ENCODE results near the gene CDC42SE2.
"Not testable (repeated sequence)": the region's sequence is repeated elsewhere in the genome, so short reads cannot be mapped to it uniquely, and the experiment has no call there.

The CDC42SE2 gene

GRCh38 chr5:131276072-131276471 lies 12.2 kb downstream of the CDC42SE2 start:
- no peak for DNase-seq (ENCODE audit: low read depth)
- TF ChIP-seq, protein P1, sequence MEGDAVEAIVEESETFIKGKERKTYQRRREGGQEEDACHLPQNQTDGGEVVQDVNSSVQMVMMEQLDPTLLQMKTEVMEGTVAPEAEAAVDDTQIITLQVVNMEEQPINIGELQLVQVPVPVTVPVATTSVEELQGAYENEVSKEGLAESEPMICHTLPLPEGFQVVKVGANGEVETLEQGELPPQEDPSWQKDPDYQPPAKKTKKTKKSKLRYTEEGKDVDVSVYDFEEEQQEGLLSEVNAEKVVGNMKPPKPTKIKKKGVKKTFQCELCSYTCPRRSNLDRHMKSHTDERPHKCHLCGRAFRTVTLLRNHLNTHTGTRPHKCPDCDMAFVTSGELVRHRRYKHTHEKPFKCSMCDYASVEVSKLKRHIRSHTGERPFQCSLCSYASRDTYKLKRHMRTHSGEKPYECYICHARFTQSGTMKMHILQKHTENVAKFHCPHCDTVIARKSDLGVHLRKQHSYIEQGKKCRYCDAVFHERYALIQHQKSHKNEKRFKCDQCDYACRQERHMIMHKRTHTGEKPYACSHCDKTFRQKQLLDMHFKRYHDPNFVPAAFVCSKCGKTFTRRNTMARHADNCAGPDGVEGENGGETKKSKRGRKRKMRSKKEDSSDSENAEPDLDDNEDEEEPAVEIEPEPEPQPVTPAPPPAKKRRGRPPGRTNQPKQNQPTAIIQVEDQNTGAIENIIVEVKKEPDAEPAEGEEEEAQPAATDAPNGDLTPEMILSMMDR (IDR thresholded peaks at IDR 0.05; ENCODE audit: low read depth, low read length, missing control alignments), result no peak
- no peak overlapping the region; the same call in 1 of the 2 replicates for H3K4me3 ChIP-seq (ENCODE audit: low read depth, low read length)

GRCh38 chr5:131277447-131277846 lies 13.6 kb downstream of the CDC42SE2 start:
- no peak for DNase-seq (ENCODE audit: low read depth)
- H3K4me3 ChIP-seq (ENCODE audit: low read depth, low read length), result no peak overlapping the region
- TF ChIP-seq, protein P1 (IDR thresholded peaks at IDR 0.05; ENCODE audit: low read depth, low read length, missing control alignments), result no peak

DNA sequence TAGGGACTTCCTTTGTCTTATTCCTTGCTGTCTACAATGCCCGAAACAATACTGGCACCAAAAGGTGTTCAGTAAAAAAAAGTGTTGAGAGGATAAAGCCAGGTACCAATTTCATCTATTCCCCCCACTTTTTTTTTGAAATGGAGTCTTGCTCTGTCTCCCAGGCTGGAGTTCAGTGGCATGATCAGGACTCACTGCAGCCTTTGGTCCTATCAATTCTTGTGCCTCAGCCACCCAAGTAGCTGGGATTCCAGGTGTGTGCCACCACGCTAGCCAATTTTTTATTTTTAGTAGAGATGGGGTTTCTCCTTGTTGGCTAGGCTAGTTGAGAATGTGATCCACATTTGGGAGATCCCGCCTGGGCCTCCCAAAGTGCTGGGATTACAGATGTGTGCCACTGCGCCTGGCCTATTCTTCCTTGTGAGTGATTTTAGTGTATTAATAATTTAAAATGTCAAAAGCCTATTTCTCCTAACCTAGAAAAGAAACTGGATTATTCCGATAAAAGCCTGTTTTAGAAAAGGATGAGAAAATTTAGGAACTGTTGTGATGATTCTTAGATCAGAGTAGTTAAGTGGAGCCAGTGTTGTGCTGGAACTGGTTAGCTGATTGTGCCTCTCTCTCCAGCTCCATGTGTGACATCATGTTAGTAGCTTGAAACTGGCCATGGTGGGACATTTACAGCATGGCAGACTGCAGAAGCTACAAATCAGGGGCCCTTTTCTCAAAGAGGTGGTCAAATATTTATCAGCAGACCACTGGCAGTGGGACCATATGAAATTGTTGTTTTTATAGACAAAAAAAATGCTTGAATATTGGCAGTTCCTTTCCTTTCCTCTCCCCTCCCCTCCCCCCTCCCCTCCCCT lies 14.3 kb downstream of the CDC42SE2 start:
- DNase-seq (ENCODE audit: low read depth), result no peak
- H3K4me3 ChIP-seq (ENCODE audit: low read depth, low read length), result no peak overlapping the region
- TF ChIP-seq, protein P1 (IDR thresholded peaks at IDR 0.05; ENCODE audit: low read depth, low read length, missing control alignments), result no peak

- H3K4me3 ChIP-seq (ENCODE audit: low read depth, low read length); DNase-seq (ENCODE audit: low read depth): not testable (repeated sequence)
Measured at GRCh38 chr5:131278741-131279124, 14.9 kb downstream of the CDC42SE2 start.

DNA sequence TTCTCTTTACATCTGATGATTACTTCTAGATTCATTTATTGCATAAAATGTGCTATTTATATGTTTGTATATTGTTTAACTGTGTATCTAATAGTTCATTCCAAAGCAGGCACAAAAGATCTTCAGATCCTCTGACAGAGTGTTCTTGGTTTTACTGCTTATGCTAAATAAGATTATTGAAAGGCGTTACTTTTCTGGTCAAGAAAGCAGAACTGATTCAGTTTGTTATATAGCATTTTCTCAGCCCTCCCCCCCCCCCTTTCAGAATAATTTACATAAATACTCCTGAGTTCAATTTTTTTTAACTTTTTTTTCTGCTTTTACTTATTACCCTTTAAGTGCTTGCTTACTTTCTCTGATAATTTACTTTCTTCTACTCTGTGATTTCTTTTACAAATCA lies 15.4 kb downstream of the CDC42SE2 start:
- peak overlapping the region; percentile 22; the same call in 1 of the 2 replicates for H3K4me3 ChIP-seq (ENCODE audit: low read depth, low read length)
- TF ChIP-seq, protein P1 (IDR thresholded peaks at IDR 0.05; ENCODE audit: low read depth, low read length, missing control alignments), result no peak
- DNase-seq (ENCODE audit: low read depth), result no peak

DNA sequence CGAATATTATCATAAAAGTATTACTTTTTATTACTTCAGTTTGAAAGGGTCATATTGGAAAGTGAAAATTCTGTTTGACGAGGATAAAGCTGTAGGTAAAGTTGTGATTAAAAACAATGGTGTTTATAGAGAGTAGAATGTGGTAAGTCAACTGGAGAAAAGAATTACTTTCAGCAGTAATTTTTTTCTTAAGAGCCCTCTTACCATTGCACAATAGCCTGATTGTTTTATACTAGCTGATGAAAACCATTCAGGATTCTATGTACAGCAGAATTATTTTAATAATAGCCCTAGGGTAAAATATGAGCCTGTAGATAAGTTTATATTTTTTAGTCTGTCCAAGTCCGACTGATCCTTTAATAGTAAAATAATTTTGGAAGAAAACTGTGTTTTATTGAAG lies 16.6 kb downstream of the CDC42SE2 start:
- no peak for DNase-seq (ENCODE audit: low read depth)
- TF ChIP-seq, protein P1 (IDR thresholded peaks at IDR 0.05; ENCODE audit: low read depth, low read length, missing control alignments), result no peak
- H3K4me3 ChIP-seq (ENCODE audit: low read depth, low read length), result no peak overlapping the region

GRCh38 chr5:131281133-131281867 lies 17.4 kb downstream of the CDC42SE2 start:
- TF ChIP-seq, protein P1 (IDR thresholded peaks at IDR 0.05; ENCODE audit: low read depth, low read length, missing control alignments), result no peak
- DNase-seq (ENCODE audit: low read depth), result no peak
- H3K4me3 ChIP-seq (ENCODE audit: low read depth, low read length), result peak overlapping the region; percentile 22; the same call in 1 of the 2 replicates
